Measurements from ENCODE around the gene CABLES2.

Gene CABLES2

DNA sequence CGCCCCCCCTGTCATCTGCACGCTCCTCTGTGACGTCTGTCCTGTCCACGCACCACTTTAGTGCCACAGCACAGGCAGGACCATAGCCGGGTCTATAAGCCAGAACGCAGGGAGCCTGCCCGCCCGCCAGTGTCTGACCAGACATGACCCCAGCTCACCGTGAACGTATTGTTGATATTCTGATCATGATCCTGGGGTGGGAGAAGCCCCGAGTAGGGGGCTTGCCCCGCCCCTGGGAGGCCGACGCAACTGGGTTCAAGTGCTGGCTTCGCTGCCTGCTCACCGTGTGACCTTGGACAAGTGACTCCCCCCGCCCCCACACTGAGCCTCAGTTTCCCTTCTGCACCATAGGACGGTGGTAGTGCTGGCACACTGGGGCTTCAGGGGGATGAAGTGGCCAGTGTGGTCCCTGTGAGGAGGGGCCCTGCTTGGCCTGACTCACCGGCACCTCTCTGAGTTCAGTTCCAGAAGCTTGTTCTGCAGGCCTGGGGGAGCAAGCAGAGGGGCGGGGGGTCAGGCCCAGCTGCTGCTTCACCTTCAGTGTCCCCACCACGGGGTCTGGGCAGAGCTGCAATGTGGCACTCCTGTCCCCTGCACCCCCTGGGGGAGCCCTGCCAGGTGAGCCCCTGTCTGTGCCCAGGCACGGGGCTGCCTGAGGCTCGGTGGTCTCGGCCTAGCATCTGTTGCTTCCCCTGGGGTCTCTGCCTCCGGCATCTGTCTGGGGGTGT is 11.1 kb upstream of the CABLES2 start:
- DNase-seq = no peak

DNA sequence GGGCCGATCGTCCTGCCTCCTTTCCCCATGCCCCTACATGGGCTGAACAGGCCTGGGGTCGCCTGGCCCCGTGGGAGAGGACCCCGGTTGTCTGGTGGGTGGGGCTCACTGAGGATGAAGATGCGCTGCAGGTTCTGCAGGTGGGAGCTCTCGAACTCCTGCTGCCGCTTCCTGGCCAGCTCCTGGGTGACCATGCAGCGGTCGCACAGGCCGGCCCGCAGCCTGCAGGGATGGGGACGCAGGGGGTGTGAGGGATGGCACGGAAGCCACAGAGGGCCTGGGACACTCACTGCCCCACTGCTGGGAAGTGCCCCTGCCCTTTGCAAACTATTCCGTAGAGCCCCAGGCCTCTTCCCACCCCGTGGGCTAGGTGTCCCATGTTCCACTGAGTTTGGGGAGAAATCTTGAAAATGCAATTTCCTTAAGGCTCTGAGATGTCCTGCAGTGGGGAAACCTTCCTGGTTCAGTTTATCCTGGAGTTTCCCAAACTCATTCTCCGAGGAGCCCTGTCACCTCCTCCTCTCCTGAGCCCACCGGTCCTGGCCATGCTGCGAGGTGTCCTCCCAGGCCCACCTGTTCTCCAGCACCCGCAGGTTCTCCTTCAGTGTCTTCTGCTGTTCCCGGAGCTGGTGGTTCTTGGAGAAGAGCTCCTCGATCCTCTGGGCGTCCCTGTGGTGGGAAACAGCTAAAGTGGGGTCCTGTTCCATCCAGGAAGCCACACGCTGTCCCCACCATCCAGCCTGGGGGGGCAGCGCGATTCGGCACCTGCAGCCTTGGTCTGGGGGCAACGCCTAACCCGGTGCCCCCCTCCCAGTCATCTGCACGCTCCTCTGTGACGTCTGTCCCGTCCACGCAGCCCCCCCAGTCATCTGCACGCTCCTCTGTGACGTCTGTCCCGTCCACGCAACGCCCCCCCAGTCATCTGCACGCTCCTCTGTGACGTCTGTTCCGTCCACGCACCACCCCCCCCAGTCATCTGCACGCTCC is 9.9 kb upstream of the CABLES2 start:
- DNase-seq = no peak

DNA sequence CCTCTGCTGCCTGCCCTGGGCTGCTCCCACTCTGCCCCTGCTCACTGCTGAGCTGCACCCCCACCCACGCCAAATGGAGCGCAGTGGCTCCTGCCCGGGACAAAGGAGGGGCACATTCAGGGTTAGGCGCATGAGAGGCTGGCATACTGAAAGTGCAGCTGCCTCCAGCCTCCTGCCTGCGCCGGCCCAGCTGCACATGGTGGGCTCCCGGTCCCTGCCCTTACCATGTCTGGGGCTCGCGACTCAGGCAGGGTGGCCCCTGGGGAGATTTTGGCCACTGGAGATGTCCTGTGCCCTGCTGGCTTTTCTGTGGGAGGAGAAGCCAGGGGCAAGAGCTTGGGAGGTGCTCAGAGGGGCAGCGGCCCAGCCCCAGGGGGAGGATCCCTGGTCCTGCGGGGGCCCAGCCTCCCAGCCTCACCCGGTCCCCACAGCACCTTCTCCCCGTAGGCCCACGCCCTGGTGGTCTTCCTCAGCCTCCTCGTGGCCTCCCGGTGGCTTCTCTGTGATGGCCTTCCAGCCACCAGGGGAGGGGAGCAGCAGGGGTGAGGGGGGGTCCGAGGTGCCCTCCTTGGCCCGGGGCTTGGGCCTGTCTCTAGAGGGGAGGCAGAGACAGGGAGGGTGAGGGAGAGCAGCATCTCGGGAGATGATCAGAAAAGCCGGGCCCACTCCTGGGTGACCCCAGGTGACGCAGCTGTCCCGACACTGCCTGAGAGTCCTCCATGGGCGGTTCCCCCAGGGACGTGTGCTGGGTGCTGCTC is 8.4 kb upstream of the CABLES2 start:
- DNase-seq = no peak

GRCh38 chr20:62413896-62414481 is 6.9 kb upstream of the CABLES2 start:
- DNase-seq = peak in 1 of 2 experiments; percentile 29

DNA sequence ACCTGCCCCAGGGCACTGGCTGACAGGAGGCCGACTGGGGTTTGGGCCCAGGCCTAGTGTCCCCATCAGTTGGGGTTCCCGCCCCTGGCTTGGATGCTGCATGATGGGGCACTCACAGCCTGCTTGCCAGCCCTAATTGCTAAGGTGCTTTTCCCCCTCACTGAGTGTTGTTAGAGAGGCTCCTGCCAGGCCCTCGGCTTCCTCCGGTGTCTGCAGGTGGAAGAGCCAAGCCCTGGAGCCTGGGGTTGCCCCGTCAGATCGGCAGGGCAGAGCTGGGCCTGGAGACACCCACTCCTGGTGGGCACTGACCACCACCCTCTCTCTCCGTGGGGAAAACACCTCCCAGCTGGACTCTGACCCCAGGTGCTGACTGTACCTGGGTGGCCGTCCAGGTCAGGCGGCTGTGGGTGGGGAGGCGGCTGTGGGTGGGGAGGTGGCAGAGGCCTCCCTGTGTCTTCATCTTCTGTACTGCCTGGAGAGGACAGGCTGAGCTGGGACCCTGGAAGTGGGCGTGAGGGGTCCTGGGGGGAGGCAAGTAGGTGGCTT is 6.0 kb upstream of the CABLES2 start:
- DNase-seq = peak in 1 of 2 experiments; percentile 18

DNA sequence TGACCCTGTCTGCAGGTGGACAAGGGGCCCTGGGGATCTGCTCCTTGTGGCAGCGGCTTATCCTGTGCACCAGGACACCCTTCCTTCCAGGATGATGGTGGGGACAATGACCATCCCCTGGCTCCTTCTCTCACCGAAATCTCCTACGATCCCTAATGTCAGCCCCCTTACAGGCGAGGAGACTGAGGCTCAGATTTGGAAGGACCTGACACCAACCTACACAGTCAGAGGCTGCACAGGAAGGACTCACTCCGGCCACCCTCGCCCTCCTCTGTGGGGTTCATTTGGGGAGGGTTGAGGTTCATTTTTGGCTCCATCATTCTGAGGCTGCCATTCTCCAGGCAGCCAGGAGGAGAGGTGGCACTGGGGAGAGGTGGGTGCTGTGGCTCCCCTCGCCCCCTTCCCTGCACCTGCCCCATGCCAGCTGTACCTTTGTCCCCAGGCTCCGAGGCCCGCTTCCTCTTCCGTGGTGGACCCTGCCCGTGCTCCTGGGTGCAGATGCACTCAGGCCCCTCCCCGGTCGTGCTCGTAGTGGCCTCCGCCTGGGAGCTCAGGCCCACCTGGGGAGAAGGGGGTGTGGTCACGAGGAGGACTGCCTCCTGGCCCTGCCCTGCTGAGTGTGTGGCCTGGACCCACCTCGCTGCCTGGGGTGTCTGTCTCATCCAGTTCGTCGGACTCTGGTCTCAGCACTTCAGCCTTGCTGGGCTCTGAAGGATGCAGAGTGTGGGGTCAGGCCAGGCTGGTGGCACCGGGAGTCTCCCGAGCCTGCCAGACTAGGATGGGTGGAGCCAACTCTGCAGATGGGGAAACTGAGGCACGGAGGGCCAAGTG is 5.3 kb upstream of the CABLES2 start:
- no peak for DNase-seq

- no peak for DNase-seq
These were observed 4.6 kb upstream of the CABLES2 start for GRCh38 chr20:62411479-62412193.

- no peak for DNase-seq
These were observed 3.8 kb upstream of the CABLES2 start for GRCh38 chr20:62410746-62411478.

DNA sequence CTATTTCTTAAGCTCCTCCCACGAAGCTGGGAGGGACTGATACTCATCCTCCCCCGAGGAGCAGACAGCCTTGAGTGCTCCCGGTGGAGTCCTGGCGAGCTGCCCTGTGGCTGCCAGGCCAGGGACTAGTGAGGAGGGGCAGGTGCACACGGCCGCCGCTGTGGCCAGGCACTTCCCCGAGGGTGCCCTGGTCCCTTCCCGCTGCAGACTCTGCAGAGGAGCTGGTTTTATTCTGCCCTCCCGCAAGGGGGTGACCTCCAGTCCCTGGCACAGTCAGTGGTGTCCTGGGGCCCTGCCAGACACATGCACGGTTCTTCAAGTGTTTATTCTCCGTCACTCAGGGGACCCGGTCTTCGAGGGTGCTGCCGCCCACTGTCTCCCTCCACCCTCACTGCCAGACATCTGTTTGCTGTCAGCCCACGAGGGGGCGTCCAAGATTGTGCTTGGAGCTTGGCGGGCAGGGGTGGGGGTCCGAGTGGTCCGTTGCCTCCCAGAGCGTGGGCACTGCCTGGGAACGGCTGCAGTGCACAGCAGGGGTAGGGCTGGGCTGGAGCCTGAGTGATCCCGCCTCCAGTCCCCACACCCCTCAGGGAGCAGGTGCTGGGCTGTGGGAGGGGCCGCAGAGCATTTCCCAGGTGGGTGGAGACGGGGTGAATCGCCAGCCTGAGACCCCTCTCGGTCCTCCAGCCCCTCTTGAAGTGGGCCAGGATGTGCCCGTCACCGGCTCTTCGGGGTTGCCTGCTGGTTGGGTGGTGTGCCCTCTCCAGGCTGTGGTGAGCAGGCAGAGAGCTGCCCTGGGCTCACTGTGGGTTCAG is 3.1 kb upstream of the CABLES2 start:
- DNase-seq = peak; percentile 58 to 82

DNA sequence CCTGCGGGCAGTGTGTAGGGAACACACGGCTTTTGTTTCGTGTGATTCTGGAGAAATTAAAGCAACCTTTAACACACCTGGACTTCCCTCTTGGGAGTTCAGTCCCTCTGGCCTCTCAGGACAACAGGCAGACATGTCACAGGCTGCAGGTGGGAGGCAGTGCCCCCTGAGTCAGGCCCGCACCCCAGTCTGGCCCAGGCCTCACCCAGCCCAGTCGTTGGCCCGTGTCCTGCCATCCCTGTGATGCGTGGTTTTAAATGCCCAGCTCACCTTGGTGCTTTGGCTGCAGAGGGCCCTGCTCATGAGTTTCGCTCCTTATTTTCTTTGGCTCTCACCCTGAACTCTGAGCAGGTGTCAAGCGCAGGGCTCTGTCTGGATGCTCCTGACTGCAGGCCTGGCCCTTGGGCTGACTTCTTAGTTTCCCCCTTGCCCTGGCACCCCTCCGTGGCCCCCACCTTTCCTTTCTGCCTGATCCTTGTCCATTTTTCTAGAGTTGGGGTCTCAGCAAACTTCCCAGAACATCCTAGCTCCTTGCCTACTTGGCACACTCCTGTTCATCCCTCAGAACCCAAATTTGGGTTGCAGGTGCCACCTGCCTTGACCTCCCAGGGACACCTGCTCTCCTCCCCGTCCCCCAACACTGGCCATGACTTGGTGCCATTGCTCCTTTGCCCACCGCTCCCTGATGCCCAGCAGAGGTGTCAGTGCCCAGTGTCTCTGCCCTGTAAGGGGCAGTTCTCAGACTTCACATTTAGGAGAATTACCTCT is 2.2 kb upstream of the CABLES2 start:
- no peak for DNase-seq

DNA sequence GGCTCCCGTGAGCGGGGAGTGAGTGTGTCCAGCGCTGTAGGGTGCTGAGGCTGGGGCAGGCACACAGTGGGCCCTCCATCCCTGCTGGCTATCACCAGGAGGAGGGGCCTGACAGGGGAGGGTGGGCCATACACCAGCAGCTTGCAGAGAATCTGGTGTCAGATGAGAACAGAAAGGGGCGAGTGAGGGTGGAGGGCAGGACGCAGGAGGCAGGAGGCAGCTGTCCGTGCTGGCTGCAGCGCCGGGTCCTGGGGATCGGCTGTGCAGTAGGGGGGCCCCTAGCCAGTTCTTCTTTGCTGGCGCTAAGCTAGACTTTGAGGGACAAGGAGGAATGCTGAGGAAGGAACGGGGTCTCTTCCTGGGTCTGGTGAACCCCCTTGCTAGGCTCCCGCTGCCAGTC is 1.6 kb upstream of the CABLES2 start:
- no peak for DNase-seq

DNA sequence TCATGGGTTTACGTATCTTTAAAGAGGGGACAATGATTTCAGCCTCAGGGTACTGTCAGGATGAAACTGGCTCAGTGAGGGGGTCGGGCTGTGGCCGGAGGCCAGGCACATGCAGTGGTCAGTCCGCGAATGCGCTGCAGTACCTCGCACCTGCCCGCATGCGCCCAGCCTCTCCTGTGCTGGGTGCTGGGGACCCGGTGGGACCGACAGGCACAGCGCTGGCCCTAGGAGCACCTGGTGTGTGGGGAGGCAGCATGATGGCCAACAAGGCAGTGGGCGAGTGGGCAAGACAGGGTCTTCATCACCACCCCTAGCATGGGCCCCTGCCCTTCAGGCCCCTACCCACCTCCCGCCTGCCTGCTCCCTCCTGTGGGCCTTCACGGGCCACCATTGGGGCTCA is 970 bp upstream of the CABLES2 start:
- DNase-seq = no peak

- no peak for DNase-seq
These were observed 379 bp downstream of the CABLES2 start for GRCh38 chr20:62406635-62407176.

DNA sequence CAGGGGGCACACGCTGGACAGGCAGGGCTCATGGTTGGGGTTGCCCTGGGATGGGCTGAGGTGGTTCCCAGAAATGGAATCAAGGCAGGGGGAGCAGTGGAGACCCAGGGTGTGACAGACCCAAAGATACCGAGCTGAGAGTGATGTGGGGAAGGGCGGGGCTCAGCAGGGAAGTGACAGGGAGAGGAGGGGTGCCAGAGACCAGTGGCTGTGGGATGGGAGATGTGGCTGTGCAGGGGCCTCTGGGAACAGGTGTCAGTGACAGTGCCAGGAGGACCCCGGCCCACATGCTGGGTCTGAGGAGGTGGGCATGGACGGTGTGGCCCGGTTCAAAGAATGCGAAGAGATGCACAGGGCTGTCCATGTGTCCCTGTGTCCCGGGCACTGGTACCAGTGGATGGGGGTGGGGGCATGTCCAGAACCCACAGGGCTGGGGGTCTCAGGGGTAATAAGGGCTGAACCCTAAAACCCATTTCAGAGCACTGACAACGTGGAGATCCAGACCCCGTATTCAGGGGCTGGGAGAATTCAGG is 1.0 kb downstream of the CABLES2 start:
- DNase-seq = peak in 1 of 2 experiments; percentile 32

DNA sequence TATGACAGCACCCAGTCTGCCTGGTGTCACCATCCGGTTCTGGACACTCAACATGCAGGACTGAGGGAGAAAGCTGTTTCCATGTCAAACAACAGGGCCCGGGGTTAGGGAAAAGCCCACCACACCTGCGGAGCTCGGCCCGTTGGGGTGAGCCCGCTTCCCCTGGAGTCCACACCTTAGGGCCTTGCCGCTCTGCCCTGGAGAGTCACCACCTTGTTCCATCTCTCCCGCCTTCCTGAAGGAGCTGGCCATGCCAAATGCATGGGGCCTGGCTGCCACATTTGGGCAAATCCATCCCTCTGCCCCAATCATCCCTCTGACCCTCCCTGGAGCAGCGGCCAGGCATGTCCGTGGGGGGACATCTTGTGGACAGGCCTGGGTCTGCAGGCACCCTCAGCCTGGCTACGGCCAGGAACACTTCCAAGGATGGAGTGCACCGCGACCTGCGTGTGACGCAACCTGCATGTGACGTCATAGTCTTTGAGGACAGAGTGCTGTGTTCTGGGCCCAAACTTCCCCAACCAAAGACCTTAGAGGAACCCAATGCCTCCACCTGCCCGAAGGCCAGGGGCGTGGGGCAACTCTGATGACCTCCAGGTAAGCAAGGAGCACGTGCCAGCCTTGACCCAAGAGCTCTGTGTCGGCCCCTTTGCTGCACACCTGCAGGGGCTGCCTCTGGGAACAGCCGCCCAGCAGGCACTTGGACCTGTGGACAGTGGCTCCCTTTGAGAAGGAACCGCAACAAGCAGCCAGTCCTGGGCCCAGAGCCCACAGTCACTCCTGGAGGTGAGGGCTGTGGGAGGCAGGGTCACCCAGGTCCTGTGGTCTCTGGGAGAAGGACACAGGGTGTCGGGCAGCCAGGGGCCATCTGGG is 1.7 kb downstream of the CABLES2 start:
- DNase-seq = peak in 1 of 2 experiments; percentile 32

GRCh38 chr20:62404761-62405107 is 2.4 kb downstream of the CABLES2 start:
- DNase-seq = no peak

- no peak for DNase-seq
These were observed 2.9 kb downstream of the CABLES2 start for GRCh38 chr20:62404112-62404665.

Data from NCI-H526 (cell line).